GM11168 (cell line): ENCODE measurements around the gene LRRC8C.

Experiments
- in situ Hi-C: fragments of 300-500 bp; cut with MboI; formaldehyde crosslinking; loops from one replicate; pipeline ENCODE4 v1.12.0; 2022; ENCODE audit warnings: low sequenced_read_pairs; ENCODE audit not compliant: unreplicated experiment

The LRRC8C gene

DNA sequence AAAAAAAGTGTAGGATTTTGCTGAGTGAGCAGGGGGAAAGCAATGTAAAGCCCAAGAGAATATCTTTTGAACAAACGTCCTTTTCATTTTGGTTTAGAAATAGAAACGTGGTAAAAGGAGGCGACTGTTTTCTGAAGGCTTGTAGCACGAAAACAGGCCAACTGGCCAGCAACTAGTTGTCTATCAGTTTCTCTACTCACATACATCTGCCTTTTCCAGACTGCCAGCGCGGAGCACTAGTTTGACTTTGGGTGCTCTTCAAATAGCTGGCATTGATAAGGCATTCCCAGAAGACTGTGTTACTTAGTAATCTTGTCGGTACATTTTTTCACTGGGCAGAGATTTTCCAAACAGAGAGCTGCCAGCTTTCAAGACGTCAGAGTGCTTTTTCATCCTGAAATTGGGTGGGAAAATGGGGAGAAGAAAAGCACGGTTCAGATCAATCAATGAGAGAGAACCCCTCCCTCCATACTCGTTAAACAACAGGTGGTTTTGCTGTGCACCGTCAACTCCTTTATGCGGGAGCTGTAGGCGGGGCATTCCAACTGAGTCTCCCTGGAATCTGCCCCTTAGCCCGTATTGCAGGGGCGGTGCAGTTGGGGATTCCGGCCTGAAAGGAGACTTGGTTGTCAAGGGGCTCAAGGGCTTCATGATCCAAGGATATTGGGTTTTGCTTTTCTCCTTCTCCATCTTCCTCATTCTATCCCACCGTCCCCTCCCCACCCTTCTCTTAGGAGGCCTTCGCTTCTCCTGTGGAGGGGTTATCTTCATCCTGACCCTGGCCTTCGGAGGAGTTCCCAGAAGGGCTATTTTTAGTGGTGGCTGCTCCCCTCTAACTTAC is 884 bp upstream of the LRRC8C start:
- in situ Hi-C loops, result loop anchor here (5.0 to 25.0 kb wide), 2 partner anchors 130 to 330 kb away; no protein-coding TSS in a partner anchor

- in situ Hi-C loops, result loop anchor here (5.0 to 25.0 kb wide), 2 partner anchors 129 to 329 kb away; no protein-coding TSS in a partner anchor
Measured at GRCh38 chr1:89633248-89633799, 404 bp downstream of the LRRC8C start.

DNA sequence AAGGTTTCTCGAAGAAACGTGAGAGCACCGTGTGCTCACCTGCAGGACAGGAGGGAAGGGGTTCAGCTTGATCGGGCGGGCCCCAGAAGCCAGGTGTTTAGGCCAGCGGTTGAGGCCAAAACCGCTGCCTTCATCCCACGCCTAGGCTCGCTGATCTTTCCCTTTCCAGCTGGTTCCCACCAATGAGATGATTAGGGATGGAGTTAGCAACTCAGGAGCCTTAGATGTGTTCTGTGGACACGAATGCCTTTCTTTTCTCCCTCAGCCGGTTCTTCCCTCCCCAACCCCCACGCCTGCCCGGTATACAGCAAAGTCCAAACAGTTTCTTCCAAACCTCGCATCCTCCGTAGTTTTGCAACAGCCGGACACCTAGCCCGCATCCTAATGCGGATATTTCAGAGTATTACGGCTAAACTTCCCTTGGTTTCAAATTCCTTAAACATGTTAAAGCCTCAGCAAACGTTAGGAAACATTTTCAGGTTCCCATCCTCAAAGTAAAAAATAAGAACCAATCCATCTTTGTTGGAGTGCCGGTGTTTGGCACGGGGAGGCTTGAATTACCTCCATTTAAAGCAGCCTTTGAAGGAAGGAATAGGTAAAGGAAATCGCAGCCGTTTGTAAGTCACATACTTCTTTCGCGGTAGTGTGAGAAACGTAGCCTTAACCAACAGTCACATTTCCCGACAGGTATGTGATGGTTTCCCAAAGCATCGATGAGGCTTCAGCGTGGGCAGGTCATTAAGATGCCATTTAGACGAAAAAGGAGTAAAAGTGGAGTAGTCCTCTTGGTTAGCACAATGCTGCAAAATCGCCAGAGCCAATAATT is 1.1 kb downstream of the LRRC8C start:
- in situ Hi-C loops, result loop anchor here (5.0 to 25.0 kb wide), 2 partner anchors 128 to 328 kb away; no protein-coding TSS in a partner anchor

- in situ Hi-C loops, result loop anchor here (25.0 kb wide), 1 partner anchor 326 kb away; no protein-coding TSS in a partner anchor
Measured at GRCh38 chr1:89635825-89636815, 3.2 kb downstream of the LRRC8C start.

- in situ Hi-C loops, result loop anchor here (25.0 kb wide), 1 partner anchor 325 kb away; no protein-coding TSS in a partner anchor
Measured at GRCh38 chr1:89637496-89637895, 4.6 kb downstream of the LRRC8C start.

DNA sequence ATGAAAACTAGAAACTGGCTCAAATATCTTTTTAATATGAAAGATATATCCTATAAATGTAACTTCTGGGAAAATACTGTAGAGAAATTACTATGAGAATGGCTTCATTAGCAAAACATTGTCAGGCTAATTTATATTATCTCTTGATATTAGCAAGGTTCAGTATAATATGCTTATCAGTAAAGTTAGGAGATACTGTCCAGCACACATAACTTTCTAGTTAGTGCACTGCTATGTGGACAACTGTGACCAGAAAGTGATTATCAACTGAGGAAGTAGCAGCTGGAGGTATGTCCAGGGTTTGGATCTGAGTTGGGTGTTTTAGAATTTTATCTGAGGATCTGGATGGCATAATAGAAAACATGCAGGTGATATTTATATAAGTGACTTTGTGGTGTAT is 7.5 kb downstream of the LRRC8C start:
- in situ Hi-C loops, result loop anchor here (25.0 kb wide), 1 partner anchor 322 kb away; no protein-coding TSS in a partner anchor

GRCh38 chr1:89641781-89642180 is 8.9 kb downstream of the LRRC8C start:
- in situ Hi-C loops, result loop anchor here (25.0 kb wide), 1 partner anchor 321 kb away; no protein-coding TSS in a partner anchor

DNA sequence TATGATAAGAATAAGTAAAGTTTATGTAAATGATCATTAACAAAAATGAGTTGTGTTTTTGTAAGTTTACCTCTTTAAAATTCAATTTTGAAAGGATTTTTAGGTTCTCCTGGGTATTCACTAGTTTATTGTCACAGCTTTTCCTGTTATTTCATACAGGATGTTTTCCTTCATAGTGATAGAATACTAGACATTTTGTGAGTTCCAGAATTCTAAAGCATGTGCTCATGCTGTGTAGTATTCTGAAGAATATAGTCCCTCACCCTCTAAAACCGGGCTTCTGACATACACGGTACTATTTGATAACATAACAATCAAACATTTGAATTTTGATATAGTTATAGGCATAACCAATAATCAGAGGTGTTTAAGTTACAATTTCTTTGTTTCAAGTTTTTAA is 10.7 kb downstream of the LRRC8C start:
- in situ Hi-C loops, result loop anchor here (25.0 kb wide), 1 partner anchor 319 kb away; no protein-coding TSS in a partner anchor

- in situ Hi-C loops, result loop anchor here (25.0 kb wide), 1 partner anchor 318 kb away; no protein-coding TSS in a partner anchor
Measured at GRCh38 chr1:89644119-89644814, 11.3 kb downstream of the LRRC8C start.

DNA sequence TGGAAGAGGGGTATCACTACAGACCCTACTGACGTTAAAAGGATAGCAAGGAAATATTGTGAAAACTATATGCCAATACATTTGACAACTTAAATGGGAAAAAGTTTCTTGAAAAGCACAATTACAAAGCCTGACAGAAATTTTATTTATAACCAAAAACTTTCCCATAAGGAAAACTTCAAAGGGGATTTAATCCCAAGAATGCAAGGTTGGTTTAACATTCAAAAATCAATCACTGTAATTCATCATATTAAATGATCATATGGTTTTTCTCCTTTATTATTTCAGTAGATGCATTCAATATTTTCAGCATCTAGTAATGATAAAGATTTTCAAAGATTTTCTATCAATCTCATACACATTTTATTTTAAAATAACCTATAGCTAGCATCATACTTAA is 13.3 kb downstream of the LRRC8C start:
- in situ Hi-C loops, result loop anchor here (25.0 kb wide), 1 partner anchor 316 kb away; no protein-coding TSS in a partner anchor

DNA sequence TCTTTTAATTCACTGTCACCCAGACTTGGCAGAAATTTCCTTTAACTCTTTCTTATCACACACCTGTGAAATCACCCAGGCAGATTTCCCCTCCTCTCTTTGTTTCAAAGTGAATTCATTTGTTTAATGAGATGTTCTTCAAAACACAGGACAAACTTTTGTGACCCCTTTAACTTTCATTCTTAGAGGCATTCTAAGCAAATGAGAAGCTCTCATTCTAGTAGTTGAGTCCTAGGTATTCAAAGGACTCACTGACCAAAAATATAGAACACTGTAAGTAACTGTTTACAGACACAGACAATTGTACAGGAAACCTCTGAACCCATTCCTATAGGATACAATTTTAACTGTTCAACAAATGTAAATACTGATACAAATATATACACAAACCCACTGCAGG is 16.9 kb downstream of the LRRC8C start:
- in situ Hi-C loops, result loop anchor here (25.0 kb wide), 1 partner anchor 313 kb away; no protein-coding TSS in a partner anchor

DNA sequence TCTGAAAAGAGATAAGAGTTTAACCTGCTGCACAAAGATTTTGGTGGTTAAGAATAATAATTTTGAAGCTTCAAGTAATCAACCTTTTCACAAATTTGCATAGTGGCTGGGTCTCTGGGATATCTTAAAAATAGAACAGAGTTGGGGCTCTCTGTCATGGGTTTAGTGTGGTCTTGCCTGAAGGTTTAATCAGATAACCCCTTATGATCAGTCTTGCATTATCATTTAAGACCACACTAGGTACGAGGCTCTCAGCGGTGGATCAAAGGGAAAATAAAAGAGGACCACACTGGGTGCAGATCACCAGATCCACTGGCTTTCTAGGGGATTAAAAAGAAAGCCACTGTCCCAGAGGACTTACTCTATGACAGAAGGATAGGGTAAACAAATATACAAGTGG is 19.5 kb downstream of the LRRC8C start:
- in situ Hi-C loops, result no loop called here

- in situ Hi-C loops, result no loop called here
Measured at GRCh38 chr1:89657886-89658285, 25.0 kb downstream of the LRRC8C start.

GRCh38 chr1:89659322-89660081 is 26.6 kb downstream of the LRRC8C start:
- in situ Hi-C loops, result no loop called here

DNA sequence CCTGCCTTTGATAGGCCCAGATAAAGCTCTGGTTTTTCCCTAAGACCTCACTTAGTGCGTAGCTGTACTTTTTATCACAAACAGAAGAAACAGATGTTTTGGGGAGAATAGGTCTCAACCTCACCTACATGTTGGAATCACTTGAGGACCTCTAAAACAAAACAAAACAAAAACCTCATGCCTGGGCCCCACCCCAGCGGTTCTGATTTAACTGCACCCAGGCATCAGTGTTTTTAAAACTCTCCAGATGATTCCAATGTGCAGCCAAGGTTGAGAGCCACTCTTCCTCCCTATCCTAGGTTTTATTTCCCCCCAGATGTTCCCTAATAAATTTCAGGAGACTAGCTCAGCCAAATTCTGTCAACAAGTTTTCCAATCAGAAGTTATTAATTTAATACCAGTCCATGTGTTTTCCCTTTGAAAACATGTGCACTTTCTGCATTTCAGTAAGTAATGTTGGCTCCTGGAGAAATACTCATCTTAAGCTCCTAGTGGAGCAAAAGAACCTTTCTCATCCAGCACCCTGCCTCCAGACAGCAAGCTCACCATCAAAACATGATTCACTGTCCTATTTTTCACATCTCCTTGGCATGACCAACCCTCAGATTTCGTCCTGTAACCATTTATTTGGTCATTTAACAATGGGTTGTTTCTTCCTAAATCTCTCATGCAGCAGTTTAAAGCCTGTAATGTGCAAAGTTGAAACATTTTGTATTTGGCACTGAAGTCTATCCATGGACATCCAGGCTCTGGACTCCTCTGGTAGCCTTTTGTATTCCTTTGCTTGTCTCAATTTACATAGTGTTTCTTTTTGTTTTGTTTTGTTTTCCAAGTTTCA is 27.5 kb downstream of the LRRC8C start:
- in situ Hi-C loops, result no loop called here

- in situ Hi-C loops, result no loop called here
Measured at GRCh38 chr1:89665941-89666340, 33.0 kb downstream of the LRRC8C start.

DNA sequence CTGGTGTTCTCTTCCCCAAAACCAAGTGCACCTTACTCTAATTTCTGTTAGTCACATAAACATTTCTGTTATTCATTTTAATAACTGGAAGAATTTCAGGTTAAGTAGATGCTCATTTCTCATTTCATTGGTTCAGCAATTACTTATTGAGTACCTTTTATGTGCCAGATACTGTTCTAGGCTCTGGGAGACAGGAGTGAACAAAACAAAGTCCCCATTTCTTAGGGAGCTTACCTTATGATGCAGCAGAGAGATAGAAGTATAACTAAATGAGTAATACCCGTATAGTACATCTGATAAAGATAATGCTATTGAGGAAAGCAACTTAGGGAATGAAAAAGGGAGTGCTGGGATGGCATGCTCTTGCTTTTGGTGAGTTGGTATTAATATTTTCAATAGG is 33.7 kb downstream of the LRRC8C start:
- in situ Hi-C loops, result no loop called here
